ENCODE measurements around the gene ENTREP3.

DNA sequence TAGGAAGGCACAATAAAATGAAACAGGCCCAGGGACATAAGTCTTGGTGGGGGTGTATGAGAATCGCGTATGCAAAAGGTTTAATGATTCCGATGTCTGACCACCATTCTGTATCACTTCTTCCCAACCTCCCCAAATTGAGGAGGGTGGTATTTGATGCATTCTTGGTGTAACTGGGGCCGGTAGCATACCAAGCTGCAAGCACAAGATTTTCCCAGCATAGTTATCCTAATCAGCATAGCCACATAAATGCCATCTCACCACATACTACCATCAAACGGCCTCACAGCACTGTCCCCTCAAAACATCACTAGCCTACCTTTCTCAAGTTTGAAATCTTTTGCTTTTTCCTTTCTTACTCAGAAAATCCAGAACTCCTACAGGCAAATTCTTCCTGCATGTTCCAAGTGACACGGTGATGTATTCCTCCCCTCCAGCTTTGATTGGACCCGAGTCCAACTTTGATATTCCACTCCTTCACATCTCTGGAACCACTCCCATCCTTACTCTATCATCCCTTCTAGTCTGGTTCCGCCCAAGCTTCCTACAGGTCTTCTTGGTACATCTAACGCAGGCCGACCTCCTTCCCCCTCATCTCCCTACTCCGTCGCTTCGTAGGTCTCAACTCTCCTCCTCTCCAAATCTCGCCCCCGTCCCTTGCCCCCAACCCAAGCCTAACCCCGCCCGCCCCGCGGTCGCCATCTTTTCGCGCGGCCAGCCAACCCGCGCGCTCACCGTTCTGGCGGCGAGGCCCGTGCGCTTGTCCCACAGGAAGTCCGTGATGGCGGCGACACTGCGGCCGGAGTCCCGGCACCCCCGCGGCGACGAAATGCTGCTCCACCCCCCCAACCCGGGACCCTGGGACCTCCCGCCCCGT, 17.4 kb upstream of the ENTREP3 start:
- no peak for TF ChIP-seq POLR2AphosphoS5 (IDR thresholded peaks at IDR 0.05; ENCODE audit: low read depth, low read length)
- TF ChIP-seq POLR2A (IDR thresholded peaks at IDR 0.05; ENCODE audit: low read depth, low read length) = no peak; the same call in 1 of the 2 replicates
- no peak for TF ChIP-seq TAF1 (IDR thresholded peaks at IDR 0.05; ENCODE audit: borderline replicate concordance, low read depth, low read length)

Data from GM12892 (cell line).